AG09309 (cell line): ENCODE measurements around the gene LONRF2.

ENCODE experiments used
- DNase-seq: peaks from one replicate; pipeline ENCODE4 v3.0.0-alpha.2; 2010; ENCODE audit warnings: low read depth
- H3K4me3 ChIP-seq: 2 replicates; pipeline ENCODE4 v1.5.1; 2011; ENCODE audit warnings: mild to moderate bottlenecking, low read depth, low read length, moderate library complexity; ENCODE audit not compliant: control insufficient read depth
- TF ChIP-seq, protein P1 (sequence below): IDR thresholded peaks from 2 replicates; pipeline ENCODE4 v1.5.1; 2011; ENCODE audit warnings: mild to moderate bottlenecking, low read depth, low read length, inconsistent platforms; ENCODE audit not compliant: insufficient read depth, control insufficient read depth; ENCODE audit errors: missing control alignments

LONRF2 gene

DNA sequence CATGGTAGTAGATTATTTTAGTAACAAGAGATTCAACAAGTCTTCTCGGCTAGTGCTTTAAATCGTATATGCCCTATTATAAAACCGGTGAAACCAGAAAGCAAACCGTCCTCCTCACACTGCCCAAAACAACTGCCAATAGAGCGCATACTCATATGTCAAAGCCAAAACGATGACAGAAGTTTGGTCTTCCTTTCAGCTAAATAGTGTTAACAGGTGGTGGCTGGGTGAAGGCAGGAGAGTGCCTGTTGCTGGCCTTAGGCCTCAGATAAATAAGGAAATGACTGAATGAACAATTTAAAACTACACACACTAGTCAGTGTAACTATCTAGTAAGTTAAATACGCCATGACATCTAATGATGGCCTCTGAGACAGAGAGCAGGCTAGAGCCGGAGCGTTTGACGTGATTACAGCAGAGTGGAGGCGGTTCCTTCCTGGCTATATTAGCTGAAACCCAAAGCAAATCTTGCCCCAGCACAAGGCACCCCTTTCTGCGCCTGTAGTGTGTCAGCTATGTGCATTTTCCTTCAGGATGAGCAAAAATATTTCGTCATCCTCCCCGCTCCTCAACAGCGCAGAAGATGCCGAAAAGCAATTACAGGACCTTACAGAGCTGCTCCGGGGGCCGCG, 1.6 kb downstream of the LONRF2 start:
- no peak overlapping the region for H3K4me3 ChIP-seq
- TF ChIP-seq, protein P1, sequence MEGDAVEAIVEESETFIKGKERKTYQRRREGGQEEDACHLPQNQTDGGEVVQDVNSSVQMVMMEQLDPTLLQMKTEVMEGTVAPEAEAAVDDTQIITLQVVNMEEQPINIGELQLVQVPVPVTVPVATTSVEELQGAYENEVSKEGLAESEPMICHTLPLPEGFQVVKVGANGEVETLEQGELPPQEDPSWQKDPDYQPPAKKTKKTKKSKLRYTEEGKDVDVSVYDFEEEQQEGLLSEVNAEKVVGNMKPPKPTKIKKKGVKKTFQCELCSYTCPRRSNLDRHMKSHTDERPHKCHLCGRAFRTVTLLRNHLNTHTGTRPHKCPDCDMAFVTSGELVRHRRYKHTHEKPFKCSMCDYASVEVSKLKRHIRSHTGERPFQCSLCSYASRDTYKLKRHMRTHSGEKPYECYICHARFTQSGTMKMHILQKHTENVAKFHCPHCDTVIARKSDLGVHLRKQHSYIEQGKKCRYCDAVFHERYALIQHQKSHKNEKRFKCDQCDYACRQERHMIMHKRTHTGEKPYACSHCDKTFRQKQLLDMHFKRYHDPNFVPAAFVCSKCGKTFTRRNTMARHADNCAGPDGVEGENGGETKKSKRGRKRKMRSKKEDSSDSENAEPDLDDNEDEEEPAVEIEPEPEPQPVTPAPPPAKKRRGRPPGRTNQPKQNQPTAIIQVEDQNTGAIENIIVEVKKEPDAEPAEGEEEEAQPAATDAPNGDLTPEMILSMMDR = no peak
- DNase-seq = no peak

DNA sequence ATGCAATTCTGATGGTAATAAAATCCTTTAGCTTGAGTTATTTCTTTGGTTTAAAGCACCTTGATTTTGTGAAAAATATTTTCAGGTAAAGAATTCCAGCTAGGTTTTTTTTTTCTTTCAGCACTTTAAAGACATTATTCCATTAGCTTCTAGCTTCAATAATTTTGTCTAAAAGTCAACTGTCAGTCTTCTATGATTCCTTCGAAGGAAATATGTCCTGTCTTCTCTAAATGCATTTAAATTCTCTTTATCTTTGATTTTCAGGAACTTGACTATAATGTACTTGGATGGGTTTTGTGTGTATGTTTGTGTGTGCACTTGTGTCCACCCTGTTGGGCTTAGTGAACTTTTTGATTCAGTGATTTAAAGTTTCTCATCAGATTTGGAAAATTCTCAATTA, 4.7 kb downstream of the LONRF2 start:
- H3K4me3 ChIP-seq = no peak overlapping the region
- DNase-seq = no peak
- TF ChIP-seq, protein P1 = no peak

DNA sequence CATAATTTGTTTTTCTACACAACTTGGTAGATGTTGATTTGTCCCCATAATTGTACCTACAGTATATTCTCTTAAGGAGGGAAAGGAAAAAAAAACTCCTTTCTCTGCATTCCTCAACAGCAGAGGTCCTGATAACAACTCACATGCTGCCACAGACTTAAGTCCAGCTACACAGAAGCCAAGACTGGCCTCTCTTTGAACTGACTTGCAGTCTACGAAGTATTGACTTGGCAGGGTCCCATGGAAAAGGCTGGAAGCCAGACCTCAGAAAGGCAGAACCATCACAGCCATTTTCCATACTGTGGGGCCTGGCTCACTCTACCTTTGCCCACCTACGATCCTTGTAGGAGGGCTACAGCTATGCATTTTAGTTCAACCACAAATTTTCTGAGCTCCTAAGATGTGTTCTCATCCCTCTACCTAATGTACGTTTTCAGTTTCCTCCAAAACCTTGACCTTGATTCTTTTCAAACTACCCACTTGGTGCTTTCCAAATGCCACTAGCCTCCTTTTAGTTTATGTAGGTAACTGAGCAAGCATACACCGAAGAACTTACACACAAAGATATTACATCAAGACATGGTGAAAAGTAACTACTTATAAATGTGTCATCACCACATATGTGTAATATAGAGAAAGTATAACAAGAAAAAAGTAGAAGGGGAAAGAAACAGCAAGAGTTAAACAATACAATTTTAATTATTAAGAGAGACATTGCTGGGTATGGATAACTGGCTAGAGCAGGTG, 12.2 kb downstream of the LONRF2 start:
- TF ChIP-seq, protein P1 = no peak
- no peak for DNase-seq
- no peak overlapping the region for H3K4me3 ChIP-seq

DNA sequence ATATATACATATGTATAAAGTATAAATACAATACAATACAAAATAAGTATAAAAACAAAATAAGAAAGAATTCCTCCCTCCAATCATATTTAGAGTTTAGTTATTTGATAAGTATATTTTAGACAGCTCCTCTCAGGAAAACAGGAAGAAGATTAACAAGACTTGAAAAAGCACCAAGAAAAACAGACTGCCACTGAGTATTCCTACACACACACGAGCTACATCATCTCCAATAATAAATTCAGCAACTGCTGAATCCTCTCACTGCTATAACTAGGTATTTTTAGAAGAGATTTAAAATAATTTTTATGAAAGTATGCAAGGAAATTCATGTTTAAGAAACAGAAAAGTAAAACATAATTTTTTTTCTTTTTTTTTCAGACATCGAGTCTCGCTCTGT, 13.0 kb downstream of the LONRF2 start:
- DNase-seq = no peak
- TF ChIP-seq, protein P1 = no peak
- H3K4me3 ChIP-seq = no peak overlapping the region

DNA sequence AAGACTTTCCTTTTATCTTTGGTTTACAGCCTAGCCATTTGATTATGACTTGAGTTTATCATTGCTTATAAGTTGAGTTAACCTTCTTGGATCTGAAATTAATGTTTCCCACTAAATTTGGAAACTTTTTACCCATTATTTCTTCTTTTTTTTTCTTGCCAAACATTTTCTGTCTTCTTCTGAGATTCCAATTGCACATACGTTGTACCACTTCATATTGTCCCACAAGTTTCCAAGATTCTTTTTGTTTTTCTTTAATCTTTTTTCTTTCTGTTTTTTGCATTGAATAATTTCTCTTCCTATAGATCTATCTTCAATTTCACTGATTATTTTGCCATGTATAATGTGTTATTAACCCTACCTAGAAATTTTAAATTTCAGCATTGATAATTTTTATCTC, 18.6 kb downstream of the LONRF2 start:
- TF ChIP-seq, protein P1 = no peak
- no peak for DNase-seq
- H3K4me3 ChIP-seq = no peak overlapping the region

DNA sequence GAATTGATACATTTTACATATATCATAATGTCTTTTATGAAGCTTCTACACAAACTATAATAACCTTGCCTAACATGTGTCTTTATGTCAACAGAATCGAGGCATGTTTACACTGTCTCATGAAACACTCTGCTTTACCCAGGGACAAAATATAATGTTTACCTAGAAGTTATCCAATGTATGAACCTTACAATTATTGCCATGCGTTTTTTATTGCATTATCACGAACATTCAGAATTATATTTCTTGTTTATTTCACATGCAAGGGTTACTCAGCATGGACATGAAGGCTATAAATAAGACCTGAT, 19.8 kb downstream of the LONRF2 start:
- H3K4me3 ChIP-seq = no peak overlapping the region
- TF ChIP-seq, protein P1 = no peak
- no peak for DNase-seq
